HepG2 (cell line): ENCODE measurements around the gene MIGA2. TPM values are rescaled to one million over a fixed set of nuclear protein-coding genes. Genes with fewer than 3 reads are reported as not detected.
A peak's percentile ranks its signal among the peaks of the same experiment; 100 is the strongest.

Source experiments
- CEBPB ChIP-seq: IDR thresholded peaks from 2 replicates; pipeline ENCODE4 v1.6.1; 2011; ENCODE audit warnings: low read depth, low read length, improper control_type of control experiment, borderline replicate concordance
- GABPA ChIP-seq, 2 experiments: IDR thresholded peaks; 2 replicates each; pipeline ENCODE4 v1.6.1; 2011 to 2016; ENCODE audit warnings: low read depth in 2 of 2, low read length in 1 of 2, missing biosample characterization in 1 of 2, missing genetic modification characterization in 1 of 2
- PTBP1 ChIP-seq: fragments of 200-400 bp; formaldehyde crosslinking; IDR thresholded peaks from 2 replicates; pipeline ENCODE4 v1.6.1; 2018; ENCODE audit warnings: low read length, low read depth; ENCODE audit not compliant: poor library complexity, severe bottlenecking
- SMC3 ChIP-seq: IDR thresholded peaks from 2 replicates; pipeline ENCODE4 v1.6.1; 2011; ENCODE audit warnings: low read length, improper control_type of control experiment
- ZBTB1 ChIP-seq: sonication (generic); formaldehyde crosslinking; IDR thresholded peaks from 2 replicates; pipeline ENCODE4 v1.4.0; 2020; ENCODE audit warnings: missing genetic modification reagents, borderline replicate concordance
- ZFP36L1 ChIP-seq: sonication (generic); formaldehyde crosslinking; IDR thresholded peaks from 2 replicates; pipeline ENCODE4 v1.8.0; 2022; ENCODE audit warnings: mild to moderate bottlenecking, missing genetic modification reagents, moderate library complexity
- ZNF160 ChIP-seq: sonication (generic); formaldehyde crosslinking; IDR thresholded peaks from 2 replicates; pipeline ENCODE4 v1.8.0; 2022; ENCODE audit warnings: mild to moderate bottlenecking, inconsistent platforms, missing genetic modification reagents
- ZNF281 ChIP-seq: sonication (generic); formaldehyde crosslinking; IDR thresholded peaks from 2 replicates; pipeline ENCODE4 v1.4.0; 2020; ENCODE audit warnings: missing genetic modification reagents, borderline replicate concordance
- ZNF501 ChIP-seq: sonication (generic); formaldehyde crosslinking; IDR thresholded peaks from 2 replicates; pipeline ENCODE4 v1.5.1; 2020; ENCODE audit warnings: mild to moderate bottlenecking, moderate library complexity, missing genetic modification reagents
- polyA plus RNA-seq, 8 experiments: library from polyadenylated mRNA; depleted of rRNA in 3 of 8; stranded (reverse) in 7 of 8; unstranded in 1 of 8; fragments of >200 nt; fragmentation: Illumina TruSeq in 4 of 8; extraction: Trizol in 4 of 8; gene quantifications; 2 replicates each; pipeline versions ENCODE4 v1.2.1 to v1.2.3, GENCODE V29; 2011 to 2016; ENCODE audit warnings: low read depth in 4 of 8, missing spikeins in 1 of 8, mixed read lengths in 1 of 8; ENCODE audit not compliant: insufficient read depth in 1 of 8
- total RNA-seq, 5 experiments: library from RNA; depleted of rRNA; stranded (reverse); fragments of >200 nt; fragmentation: Illumina TruSeq; extraction: Trizol; gene quantifications; 2 replicates each; pipeline ENCODE4 v1.2.3, GENCODE V29; 2016; ENCODE audit warnings: low read depth in 1 of 5
- TF ChIP-seq, protein P1 (sequence below): sonication (generic); formaldehyde crosslinking; IDR thresholded peaks from 2 replicates; pipeline ENCODE4 v1.4.0; 2020; ENCODE audit warnings: mild to moderate bottlenecking, missing genetic modification reagents
- TF ChIP-seq, protein P2 (sequence below): IDR thresholded peaks from 2 replicates; pipeline ENCODE4 v1.6.1; 2018; ENCODE audit warnings: missing genetic modification reagents, mild to moderate bottlenecking, missing compliant biosample characterization
- TF ChIP-seq, protein P3 (sequence below): sonication (generic); formaldehyde crosslinking; IDR thresholded peaks from 2 replicates; pipeline ENCODE4 v1.8.0; 2022; ENCODE audit warnings: mild to moderate bottlenecking, missing genetic modification reagents

The MIGA2 gene
- total and polyA plus RNA-seq, 2 of the 13 experiments (the other 11 are each of a cell fraction or from before 2014, with no cell fraction given), result 10.8 to 17.1 TPM

- TF ChIP-seq ZNF160 (CRISPR knock-in tag) (no peak), GABPA (IDR thresholded peaks at IDR 0.05; ENCODE audit: low read depth, low read length) (no peak), GABPA (CRISPR knock-in tag; IDR thresholded peaks at IDR 0.05; ENCODE audit: low read depth) (0 out of 2 replicates have a peak, but pooled peaks have one; percentile 31), ZNF281 (CRISPR knock-in tag) (peak; percentile 29; the same call in 1 of the 2 replicates), ZFP36L1 (no peak), SMC3 (no peak), PTBP1 (no peak), ZBTB1 (CRISPR knock-in tag) (no peak), ZNF501 (0 out of 2 replicates have a peak, but pooled peaks have one; percentile 24), CEBPB (no peak)
- TF ChIP-seq, protein P1, sequence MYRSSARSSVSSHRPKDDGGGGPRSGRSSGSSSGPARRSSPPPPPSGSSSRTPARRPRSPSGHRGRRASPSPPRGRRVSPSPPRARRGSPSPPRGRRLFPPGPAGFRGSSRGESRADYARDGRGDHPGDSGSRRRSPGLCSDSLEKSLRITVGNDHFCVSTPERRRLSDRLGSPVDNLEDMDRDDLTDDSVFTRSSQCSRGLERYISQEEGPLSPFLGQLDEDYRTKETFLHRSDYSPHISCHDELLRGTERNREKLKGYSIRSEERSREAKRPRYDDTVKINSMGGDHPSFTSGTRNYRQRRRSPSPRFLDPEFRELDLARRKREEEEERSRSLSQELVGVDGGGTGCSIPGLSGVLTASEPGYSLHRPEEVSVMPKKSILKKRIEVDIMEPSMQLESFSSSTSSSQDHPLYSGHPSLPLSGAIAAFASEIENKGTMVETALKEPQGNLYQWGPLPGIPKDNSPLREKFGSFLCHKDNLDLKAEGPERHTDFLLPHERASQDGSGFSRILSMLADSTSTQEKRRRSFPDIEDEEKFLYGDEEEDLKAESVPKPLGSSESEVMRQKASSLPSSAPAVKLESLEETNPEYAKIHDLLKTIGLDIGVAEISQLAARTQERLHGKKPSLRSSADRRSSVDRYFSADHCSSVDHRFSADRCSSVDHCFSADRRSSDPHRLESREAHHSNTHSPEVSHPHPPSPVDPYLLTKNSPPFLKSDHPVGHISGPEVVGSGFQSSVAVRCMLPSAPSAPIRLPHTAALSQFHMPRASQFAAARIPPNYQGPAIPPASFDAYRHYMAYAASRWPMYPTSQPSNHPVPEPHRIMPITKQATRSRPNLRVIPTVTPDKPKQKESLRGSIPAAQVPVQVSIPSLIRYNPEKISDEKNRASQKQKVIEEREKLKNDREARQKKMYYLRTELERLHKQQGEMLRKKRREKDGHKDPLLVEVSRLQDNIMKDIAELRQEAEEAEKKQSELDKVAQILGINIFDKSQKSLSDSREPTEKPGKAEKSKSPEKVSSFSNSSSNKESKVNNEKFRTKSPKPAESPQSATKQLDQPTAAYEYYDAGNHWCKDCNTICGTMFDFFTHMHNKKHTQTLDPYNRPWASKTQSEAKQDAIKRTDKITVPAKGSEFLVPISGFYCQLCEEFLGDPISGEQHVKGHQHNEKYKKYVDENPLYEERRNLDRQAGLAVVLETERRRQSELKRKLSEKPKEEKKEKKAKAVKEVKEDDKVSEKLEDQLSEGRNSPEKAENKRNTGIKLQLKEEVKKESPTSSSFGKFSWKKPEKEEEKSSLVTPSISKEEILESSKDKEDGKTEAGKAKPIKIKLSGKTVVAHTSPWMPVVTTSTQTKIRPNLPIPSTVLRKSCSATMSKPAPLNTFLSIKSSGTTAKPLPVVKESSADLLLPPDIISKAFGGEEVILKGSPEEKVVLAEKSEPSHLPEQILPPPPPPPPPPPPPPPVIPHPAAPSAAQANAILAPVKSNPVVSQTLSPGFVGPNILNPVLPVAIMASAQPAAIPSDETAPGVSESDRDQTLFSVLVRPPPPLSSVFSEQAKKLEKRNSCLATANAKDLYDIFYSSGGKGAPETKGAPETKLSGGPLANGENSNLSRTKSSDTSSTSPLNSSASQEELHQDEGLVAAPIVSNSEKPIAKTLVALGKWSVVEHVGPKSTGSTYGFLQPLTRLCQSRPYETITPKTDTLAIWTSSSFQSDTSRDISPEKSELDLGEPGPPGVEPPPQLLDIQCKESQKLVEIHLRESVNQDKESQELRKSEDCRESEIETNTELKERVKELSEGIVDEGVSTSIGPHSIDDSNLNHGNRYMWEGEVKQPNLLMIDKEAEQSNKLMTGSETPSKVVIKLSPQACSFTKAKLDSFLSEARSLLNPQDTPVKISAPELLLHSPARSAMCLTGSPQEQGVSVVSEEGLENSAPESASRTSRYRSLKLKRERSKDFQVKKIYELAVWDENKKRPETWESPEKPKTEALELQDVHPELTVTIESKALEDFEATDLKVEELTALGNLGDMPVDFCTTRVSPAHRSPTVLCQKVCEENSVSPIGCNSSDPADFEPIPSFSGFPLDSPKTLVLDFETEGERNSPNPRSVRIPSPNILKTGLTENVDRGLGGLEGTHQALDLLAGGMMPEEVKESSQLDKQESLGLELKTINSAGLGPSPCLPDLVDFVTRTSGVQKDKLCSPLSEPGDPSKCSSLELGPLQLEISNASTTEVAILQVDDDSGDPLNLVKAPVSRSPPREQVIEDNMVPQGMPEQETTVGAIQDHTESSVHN (CRISPR knock-in tag), result no peak
- TF ChIP-seq, protein P2, sequence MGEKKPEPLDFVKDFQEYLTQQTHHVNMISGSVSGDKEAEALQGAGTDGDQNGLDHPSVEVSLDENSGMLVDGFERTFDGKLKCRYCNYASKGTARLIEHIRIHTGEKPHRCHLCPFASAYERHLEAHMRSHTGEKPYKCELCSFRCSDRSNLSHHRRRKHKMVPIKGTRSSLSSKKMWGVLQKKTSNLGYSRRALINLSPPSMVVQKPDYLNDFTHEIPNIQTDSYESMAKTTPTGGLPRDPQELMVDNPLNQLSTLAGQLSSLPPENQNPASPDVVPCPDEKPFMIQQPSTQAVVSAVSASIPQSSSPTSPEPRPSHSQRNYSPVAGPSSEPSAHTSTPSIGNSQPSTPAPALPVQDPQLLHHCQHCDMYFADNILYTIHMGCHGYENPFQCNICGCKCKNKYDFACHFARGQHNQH (CRISPR knock-in tag), result no peak
- TF ChIP-seq, protein P3, sequence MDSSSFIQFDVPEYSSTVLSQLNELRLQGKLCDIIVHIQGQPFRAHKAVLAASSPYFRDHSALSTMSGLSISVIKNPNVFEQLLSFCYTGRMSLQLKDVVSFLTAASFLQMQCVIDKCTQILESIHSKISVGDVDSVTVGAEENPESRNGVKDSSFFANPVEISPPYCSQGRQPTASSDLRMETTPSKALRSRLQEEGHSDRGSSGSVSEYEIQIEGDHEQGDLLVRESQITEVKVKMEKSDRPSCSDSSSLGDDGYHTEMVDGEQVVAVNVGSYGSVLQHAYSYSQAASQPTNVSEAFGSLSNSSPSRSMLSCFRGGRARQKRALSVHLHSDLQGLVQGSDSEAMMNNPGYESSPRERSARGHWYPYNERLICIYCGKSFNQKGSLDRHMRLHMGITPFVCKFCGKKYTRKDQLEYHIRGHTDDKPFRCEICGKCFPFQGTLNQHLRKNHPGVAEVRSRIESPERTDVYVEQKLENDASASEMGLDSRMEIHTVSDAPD (CRISPR knock-in tag), result no peak
Observed at GRCh38 chr9:129027224-129027684, 9.2 kb upstream of the MIGA2 start (continued).
